IgD-negative memory B cell (primary cell): ENCODE measurements around the gene CADPS. TPM values are rescaled to one million over a fixed set of nuclear protein-coding genes. Genes with fewer than 3 reads are reported as not detected.
A peak's percentile ranks its signal among the peaks of the same experiment; 100 is the strongest.

Experiments
- H3K27ac Mint-ChIP-seq, 3 donors: one replicate each; pipeline ENCODE4 v1.8.0; 2020 to 2022; ENCODE audit warnings: mild to moderate bottlenecking in 3 of 3, mixed read lengths in 3 of 3, moderate library complexity in 1 of 3
- H3K27me3 Mint-ChIP-seq: one replicate; pipeline ENCODE4 v1.8.0; 2021; ENCODE audit warnings: mixed read lengths
- H3K36me3 Mint-ChIP-seq: one replicate; pipeline ENCODE4 v1.8.0; 2020; ENCODE audit warnings: mild to moderate bottlenecking, mixed read lengths
- H3K4me1 Mint-ChIP-seq, 3 donors: one replicate each; pipeline ENCODE4 v1.8.0; 2020 to 2022; ENCODE audit warnings: mixed read lengths in 3 of 3, mild to moderate bottlenecking in 1 of 3
- H3K4me3 Mint-ChIP-seq, 4 donors: one replicate each; pipeline ENCODE4 v1.8.0; 2020 to 2022; ENCODE audit warnings: mild to moderate bottlenecking in 4 of 4, mixed read lengths in 4 of 4, moderate library complexity in 3 of 4
- H3K9me3 Mint-ChIP-seq, 3 donors: one replicate each; pipeline ENCODE4 v1.8.0; 2020 to 2021; ENCODE audit warnings: mixed read lengths in 3 of 3, mild to moderate bottlenecking in 1 of 3
- polyA plus RNA-seq: library from polyadenylated mRNA; unstranded; fragments of 300-500 nt; fragmentation: Illumina TruSeq; gene quantifications from one replicate; pipeline ENCODE4 v1.2.3, GENCODE V29; 2021

CADPS gene
- polyA plus RNA-seq, 1 donor from 2014 or later, result not detected

GRCh38 chr3:62885136-62885535 lies 9.9 kb upstream of the CADPS start:
- H3K27me3 Mint-ChIP-seq, result peaks cover 4% of the 10 kb centered on the region
- no peak overlapping the region for H3K27ac Mint-ChIP-seq
- H3K36me3 Mint-ChIP-seq, result no peaks in the 10 kb centered on the region
- no peaks in the 10 kb centered on the region for H3K4me1 Mint-ChIP-seq
- no peak overlapping the region for H3K4me3 Mint-ChIP-seq
- H3K9me3 Mint-ChIP-seq, result peaks cover 0 to 4% (median 2%) of the 10 kb centered on the region in 3 donors

DNA sequence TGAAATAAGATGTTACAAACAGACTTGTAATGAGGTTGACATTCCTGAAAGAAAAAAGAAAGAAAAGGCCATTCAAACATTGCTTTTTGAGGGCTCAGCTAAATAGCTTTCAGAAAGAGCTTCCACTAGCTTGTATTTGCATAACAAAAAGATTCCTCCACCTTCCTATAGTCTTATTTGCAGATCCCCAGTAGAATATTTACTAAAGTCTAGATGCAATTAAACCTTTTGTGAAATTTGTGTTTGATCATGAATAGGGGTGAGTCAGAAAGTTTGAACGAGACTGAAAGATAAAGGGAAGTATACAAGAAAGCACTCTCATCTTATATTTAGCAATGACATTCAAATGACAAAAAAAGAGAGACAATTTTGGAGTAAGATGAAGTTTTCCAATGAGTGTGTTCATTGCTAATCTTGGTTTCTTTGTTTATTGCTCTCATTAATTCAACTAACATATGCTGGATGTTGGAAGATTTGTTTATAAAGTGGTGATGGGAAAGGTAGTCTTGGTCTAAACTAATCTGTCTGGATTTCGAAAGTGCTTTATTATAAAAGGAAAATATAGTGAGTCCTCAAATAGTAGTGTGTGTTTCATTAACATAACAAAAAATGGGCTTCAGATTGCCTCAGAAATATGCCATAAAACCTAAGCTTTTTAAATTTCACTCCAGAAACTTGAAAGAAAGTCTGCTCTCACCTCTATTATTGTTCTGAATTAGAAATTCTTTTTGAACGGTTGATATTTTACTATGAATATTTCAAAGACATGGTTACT lies 9.1 kb upstream of the CADPS start:
- Mint-ChIP-seq H3K4me1 (no peaks in the 10 kb centered on the region), H3K27ac (no peak overlapping the region), H3K36me3 (no peaks in the 10 kb centered on the region), H3K9me3 (peaks cover 0 to 4% (median 2%) of the 10 kb centered on the region in 3 donors), H3K27me3 (peaks cover 4% of the 10 kb centered on the region), H3K4me3 (no peak overlapping the region)

DNA sequence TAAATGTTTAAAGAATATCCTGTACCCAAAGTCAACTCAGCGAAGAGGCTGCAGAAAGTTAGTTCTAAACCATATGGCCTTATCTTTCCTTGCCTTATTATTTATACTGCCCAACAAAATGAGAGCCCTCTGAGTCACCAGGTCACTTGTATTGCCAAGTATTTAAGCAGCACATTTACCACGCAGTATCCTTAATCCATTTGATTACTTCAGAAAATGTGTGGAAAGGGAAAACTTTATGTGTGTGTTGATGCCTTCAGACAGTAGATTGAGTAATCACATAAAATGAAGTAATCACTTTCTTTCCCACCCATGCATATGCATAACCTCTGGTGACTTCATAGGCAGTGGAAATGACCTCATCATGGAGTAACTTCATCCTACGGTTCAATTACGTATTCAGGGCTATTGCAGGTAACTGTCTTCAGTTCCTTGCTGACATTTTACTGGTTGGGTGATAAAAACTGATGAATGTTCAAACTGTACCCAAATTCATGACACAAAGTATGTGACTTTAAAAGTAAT lies 7.5 kb upstream of the CADPS start:
- H3K27me3 Mint-ChIP-seq, result peaks cover 12% of the 10 kb centered on the region
- no peaks in the 10 kb centered on the region for H3K4me1 Mint-ChIP-seq
- no peak overlapping the region for H3K27ac Mint-ChIP-seq
- H3K36me3 Mint-ChIP-seq, result no peaks in the 10 kb centered on the region
- peaks cover 0 to 4% (median 2%) of the 10 kb centered on the region in 3 donors for H3K9me3 Mint-ChIP-seq
- H3K4me3 Mint-ChIP-seq, result no peak overlapping the region

GRCh38 chr3:62876064-62876463 lies 848 bp upstream of the CADPS start:
- H3K4me1 Mint-ChIP-seq, result peaks cover 2 to 4% (median 3%) of the 10 kb centered on the region in 3 donors
- no peaks in the 10 kb centered on the region for H3K36me3 Mint-ChIP-seq
- peak overlapping the region in 1 of 3 donors; percentile 39 for H3K27ac Mint-ChIP-seq
- H3K4me3 Mint-ChIP-seq, result peak overlapping the region in 1 of 4 donors; percentile 79
- peaks cover 51% of the 10 kb centered on the region for H3K27me3 Mint-ChIP-seq
- H3K9me3 Mint-ChIP-seq, result peaks cover 0 to 3% (median 2%) of the 10 kb centered on the region in 3 donors

DNA sequence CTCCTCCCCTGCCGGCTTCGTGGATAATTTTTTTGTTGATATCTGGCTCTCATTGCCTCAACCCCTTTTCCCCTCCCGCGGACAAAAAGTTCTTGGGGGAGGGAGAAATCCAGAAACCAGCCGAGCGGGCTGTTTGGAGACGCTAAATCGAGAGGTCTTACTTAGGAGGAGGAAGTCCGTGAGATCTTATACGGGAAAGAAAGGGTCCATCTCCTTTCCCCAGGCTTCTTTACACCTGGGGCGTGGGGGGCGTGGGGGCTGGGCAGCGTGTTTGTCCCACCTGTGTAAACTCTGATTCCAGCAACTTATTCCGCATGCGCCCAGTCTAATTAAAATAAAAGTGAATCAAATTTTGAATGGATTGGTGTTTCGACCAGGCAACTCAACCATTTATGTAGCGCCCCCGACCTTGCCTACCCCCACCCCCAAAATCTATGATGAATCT lies 364 bp upstream of the CADPS start:
- no peak overlapping the region for H3K27ac Mint-ChIP-seq
- no peaks in the 10 kb centered on the region for H3K36me3 Mint-ChIP-seq
- H3K4me3 Mint-ChIP-seq, result peak overlapping the region in 2 of 4 donors; percentile 41 to 70
- peaks cover 2 to 4% (median 3%) of the 10 kb centered on the region in 3 donors for H3K4me1 Mint-ChIP-seq
- H3K9me3 Mint-ChIP-seq, result peaks cover 0 to 3% (median 2%) of the 10 kb centered on the region in 3 donors
- H3K27me3 Mint-ChIP-seq, result peaks cover 50% of the 10 kb centered on the region

DNA sequence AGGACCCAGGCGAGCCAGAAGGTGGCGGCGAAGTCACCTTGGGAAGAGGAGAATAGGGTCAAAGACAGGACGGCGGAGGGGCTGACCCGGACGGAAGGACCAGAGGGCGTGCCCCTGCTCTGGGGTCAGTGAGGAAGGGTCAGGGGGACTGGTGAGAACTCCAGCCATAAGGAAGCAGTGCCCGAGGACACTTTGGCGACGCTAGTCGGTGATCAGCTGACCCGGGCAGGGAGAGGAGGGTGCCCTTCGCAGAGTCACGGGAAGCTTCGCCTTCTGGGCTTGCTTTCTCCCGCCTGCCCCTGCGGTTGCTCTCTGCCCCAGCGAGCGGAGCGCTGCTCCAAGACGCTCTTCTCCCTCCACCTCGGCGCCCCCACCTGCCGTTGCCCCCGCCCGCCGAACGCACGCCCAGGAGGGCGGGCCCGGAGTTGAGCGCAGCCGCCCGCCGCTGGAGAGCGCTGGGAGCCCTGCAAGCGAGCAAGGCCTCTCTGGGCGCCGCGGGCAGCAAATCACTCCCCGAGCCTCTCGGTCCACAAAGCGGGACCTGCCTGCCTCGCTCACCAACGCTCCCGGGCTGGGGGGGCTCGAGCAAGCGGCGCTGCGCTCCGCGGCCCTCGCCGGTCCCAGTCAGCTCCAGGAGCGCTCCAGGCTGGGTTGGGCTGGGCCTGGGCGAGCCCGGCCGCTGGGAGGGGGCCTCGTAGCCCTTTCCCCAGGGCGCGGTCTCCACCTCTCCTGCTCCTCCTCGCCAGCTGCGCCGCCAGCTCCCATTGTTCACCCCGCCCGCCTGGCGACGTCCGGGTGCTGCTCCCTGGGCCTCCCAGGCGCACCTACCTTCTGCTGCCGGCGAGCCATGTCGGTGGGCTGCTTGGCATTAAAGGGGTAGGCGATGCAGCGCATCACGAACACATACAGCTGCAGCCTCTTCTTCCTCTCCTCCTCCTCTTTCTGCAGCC lies 1.2 kb downstream of the CADPS start:
- peaks cover 0 to 3% (median 2%) of the 10 kb centered on the region in 3 donors for H3K9me3 Mint-ChIP-seq
- peaks cover 48% of the 10 kb centered on the region for H3K27me3 Mint-ChIP-seq
- H3K4me1 Mint-ChIP-seq, result peaks cover 2 to 4% (median 3%) of the 10 kb centered on the region in 3 donors
- no peaks in the 10 kb centered on the region for H3K36me3 Mint-ChIP-seq
- H3K4me3 Mint-ChIP-seq, result peak overlapping the region; percentile 68 to 84 (median 78)
- no peak overlapping the region for H3K27ac Mint-ChIP-seq

DNA sequence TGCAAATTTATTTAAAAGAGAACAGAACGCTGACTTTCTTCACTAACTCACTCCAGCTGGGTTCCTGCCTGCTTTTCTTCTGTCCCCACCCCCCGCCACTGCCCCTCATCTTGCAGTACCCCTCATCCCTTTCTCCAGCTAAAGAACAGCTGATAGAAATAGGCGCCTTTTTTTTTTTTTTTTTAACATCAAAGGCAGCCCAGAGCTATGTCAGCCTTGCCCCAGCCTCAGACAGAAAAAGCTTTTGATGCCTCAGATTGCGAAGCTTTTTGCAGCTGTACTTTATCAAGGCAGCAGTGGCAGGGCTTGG lies 1.8 kb downstream of the CADPS start:
- Mint-ChIP-seq H3K27ac (no peak overlapping the region), H3K4me3 (peak overlapping the region; percentile 68 to 84 (median 78)), H3K9me3 (peaks cover 0 to 3% (median 2%) of the 10 kb centered on the region in 3 donors), H3K4me1 (peaks cover 2 to 4% (median 3%) of the 10 kb centered on the region in 3 donors), H3K36me3 (no peaks in the 10 kb centered on the region), H3K27me3 (peaks cover 45% of the 10 kb centered on the region)

- Mint-ChIP-seq H3K27me3 (peaks cover 37% of the 10 kb centered on the region), H3K27ac (no peak overlapping the region), H3K4me3 (no peak overlapping the region), H3K9me3 (peaks cover 0 to 3% (median 2%) of the 10 kb centered on the region in 3 donors), H3K4me1 (peaks cover 2 to 4% (median 3%) of the 10 kb centered on the region in 3 donors), H3K36me3 (no peaks in the 10 kb centered on the region)
Measured at GRCh38 chr3:62872318-62872717, 2.9 kb downstream of the CADPS start.

DNA sequence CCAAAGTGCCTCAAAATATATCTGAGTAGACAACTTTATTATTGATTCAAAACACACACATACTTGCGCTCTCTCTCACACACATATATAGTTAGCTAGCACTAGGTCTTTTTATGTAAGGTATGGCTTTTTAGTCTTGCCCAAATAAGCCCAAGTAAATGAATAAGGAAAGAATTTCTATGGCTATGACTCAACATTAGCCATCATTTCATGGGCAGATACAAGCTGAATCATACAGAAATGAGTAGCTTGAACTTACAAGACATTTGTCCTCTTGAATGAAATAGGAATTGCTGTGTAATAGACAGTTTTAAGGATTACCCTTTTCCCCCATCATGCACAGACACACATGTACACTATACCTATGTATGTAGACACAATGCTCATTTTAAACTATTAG lies 4.9 kb downstream of the CADPS start:
- peaks cover 0 to 2% (median 2%) of the 10 kb centered on the region in 3 donors for H3K4me1 Mint-ChIP-seq
- peaks cover 20% of the 10 kb centered on the region for H3K27me3 Mint-ChIP-seq
- H3K4me3 Mint-ChIP-seq, result no peak overlapping the region
- H3K36me3 Mint-ChIP-seq, result no peaks in the 10 kb centered on the region
- no peaks in the 10 kb centered on the region for H3K9me3 Mint-ChIP-seq
- H3K27ac Mint-ChIP-seq, result no peak overlapping the region

GRCh38 chr3:62863648-62864047 lies 11.6 kb downstream of the CADPS start:
- Mint-ChIP-seq H3K36me3 (no peaks in the 10 kb centered on the region), H3K27ac (no peak overlapping the region), H3K9me3 (no peaks in the 10 kb centered on the region)

GRCh38 chr3:62859203-62859791 lies 15.9 kb downstream of the CADPS start:
- Mint-ChIP-seq H3K4me1 (no peaks in the 10 kb centered on the region), H3K36me3 (no peaks in the 10 kb centered on the region), H3K9me3 (peaks cover 0 to 2% (median 0%) of the 10 kb centered on the region in 3 donors), H3K27me3 (peaks cover 2% of the 10 kb centered on the region), H3K4me3 (no peak overlapping the region), H3K27ac (no peak overlapping the region)

More at GRCh38 chr3:62863648-62864047, 11.6 kb downstream of the CADPS start:
- Mint-ChIP-seq H3K27me3 (peaks cover 2% of the 10 kb centered on the region), H3K4me3 (no peak overlapping the region), H3K4me1 (no peaks in the 10 kb centered on the region)

GRCh38 chr3:62845996-62846395 lies 29.2 kb downstream of the CADPS start:
- Mint-ChIP-seq H3K27me3 (no peaks in the 10 kb centered on the region), H3K4me3 (no peak overlapping the region), H3K9me3 (no peaks in the 10 kb centered on the region), H3K36me3 (no peaks in the 10 kb centered on the region), H3K27ac (no peak overlapping the region), H3K4me1 (no peaks in the 10 kb centered on the region)

- H3K27me3 Mint-ChIP-seq, result no peaks in the 10 kb centered on the region
- no peaks in the 10 kb centered on the region for H3K4me1 Mint-ChIP-seq
- H3K4me3 Mint-ChIP-seq, result no peak overlapping the region
- peaks cover 0 to 5% (median 4%) of the 10 kb centered on the region in 3 donors for H3K9me3 Mint-ChIP-seq
- H3K36me3 Mint-ChIP-seq, result no peaks in the 10 kb centered on the region
- H3K27ac Mint-ChIP-seq, result no peak overlapping the region
Measured at GRCh38 chr3:62843508-62843907, 31.7 kb downstream of the CADPS start.

DNA sequence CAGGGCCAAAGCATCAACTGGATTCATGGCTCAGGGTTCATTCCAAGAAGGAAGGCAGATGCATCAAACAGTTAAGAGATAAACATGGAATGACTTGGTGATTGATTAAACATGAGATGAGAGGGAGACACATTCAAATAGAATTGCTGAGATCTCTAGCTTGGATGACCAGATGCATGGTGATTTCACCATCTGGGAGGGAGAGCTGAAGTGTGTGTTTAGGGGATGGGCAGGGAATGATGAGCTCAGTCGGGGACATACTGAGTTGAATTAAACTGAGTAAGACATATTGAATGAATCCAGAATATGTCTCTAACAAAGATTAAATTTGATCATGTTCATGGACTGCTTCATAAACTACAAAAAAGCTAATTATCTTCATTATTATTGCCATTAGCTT lies 35.5 kb downstream of the CADPS start:
- H3K4me1 Mint-ChIP-seq, result peaks cover 4 to 9% (median 8%) of the 10 kb centered on the region in 3 donors
- H3K9me3 Mint-ChIP-seq, result peaks cover 0 to 5% (median 4%) of the 10 kb centered on the region in 3 donors
- H3K27ac Mint-ChIP-seq, result no peak overlapping the region
- H3K4me3 Mint-ChIP-seq, result no peak overlapping the region
- no peaks in the 10 kb centered on the region for H3K36me3 Mint-ChIP-seq
- no peaks in the 10 kb centered on the region for H3K27me3 Mint-ChIP-seq
